BLaER1 (cell line): ENCODE data around the gene PIGS.

Source experiments
- H3K27ac ChIP-seq: shearing (Covaris generic); formaldehyde crosslinking; 2 replicates; pipeline ENCODE4 v1.8.1; 2022
- H3K27me3 ChIP-seq: shearing (Covaris generic); formaldehyde crosslinking; 2 replicates; pipeline ENCODE4 v1.8.1; 2022
- H3K36me3 ChIP-seq: shearing (Covaris generic); formaldehyde crosslinking; 2 replicates; pipeline ENCODE4 v1.8.1; 2022
- H3K4me1 ChIP-seq: shearing (Covaris generic); formaldehyde crosslinking; 2 replicates; pipeline ENCODE4 v1.8.1; 2022
- H3K4me2 ChIP-seq: shearing (Covaris generic); formaldehyde crosslinking; 2 replicates; pipeline ENCODE4 v1.8.1; 2022
- H3K4me3 ChIP-seq: shearing (Covaris generic); formaldehyde crosslinking; 2 replicates; pipeline ENCODE4 v1.8.1; 2022
- H3K9ac ChIP-seq: shearing (Covaris generic); formaldehyde crosslinking; 2 replicates; pipeline ENCODE4 v1.8.1; 2022
- H3K9me3 ChIP-seq: shearing (Covaris generic); formaldehyde crosslinking; 2 replicates; pipeline ENCODE4 v1.8.1; 2022
- H4K20me1 ChIP-seq: shearing (Covaris generic); formaldehyde crosslinking; 2 replicates; pipeline ENCODE4 v1.8.1; 2022
- Cebpa-rat ChIP-seq: shearing (Covaris generic); IDR thresholded peaks from 2 replicates; pipeline ENCODE4 v1.8.1; 2022

PIGS gene

DNA sequence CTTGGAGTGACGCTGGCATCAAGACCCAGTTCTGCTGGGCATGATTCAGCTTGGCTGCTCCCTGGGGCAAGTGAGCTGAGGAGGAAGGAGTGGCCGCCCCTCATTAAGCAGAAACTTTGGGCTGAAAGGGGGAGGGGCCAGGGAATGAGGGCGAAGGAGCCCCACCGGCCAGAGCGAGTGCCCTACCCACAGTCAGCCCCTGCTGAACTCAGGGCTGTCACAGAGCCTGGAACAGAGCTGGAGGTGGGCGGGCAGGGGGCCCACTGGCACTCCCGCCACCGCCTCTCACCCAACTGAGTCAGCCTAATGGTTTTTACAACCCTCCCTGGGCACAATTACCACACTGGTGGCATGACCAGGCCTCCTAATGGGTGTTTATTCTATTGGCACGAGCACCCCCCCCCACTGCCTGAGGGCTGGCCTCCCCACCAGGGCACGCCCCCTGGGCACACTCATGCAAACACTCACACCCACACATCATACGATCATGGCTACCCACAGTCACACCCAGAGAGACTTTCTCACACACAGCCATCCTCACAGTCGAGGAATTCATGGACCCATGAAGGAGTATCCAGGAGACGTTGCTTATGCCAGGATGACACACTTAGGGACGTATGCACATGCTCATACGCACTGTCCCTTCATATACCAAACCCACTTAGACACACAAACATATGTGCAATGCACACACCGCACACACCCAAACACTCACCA lies 38.1 kb downstream of the PIGS start:
- peaks cover 27% of the 10 kb centered on the region for H3K4me1 ChIP-seq
- no peaks in the 10 kb centered on the region for H3K27me3 ChIP-seq
- no peaks in the 10 kb centered on the region for H3K36me3 ChIP-seq
- no peak overlapping the region for H3K27ac ChIP-seq
- TF ChIP-seq Cebpa-rat, result no peak
- no peak overlapping the region for H3K9ac ChIP-seq
- no peaks in the 10 kb centered on the region for H4K20me1 ChIP-seq
- H3K4me2 ChIP-seq, result no peak overlapping the region
- no peak overlapping the region for H3K4me3 ChIP-seq
- no peaks in the 10 kb centered on the region for H3K9me3 ChIP-seq

DNA sequence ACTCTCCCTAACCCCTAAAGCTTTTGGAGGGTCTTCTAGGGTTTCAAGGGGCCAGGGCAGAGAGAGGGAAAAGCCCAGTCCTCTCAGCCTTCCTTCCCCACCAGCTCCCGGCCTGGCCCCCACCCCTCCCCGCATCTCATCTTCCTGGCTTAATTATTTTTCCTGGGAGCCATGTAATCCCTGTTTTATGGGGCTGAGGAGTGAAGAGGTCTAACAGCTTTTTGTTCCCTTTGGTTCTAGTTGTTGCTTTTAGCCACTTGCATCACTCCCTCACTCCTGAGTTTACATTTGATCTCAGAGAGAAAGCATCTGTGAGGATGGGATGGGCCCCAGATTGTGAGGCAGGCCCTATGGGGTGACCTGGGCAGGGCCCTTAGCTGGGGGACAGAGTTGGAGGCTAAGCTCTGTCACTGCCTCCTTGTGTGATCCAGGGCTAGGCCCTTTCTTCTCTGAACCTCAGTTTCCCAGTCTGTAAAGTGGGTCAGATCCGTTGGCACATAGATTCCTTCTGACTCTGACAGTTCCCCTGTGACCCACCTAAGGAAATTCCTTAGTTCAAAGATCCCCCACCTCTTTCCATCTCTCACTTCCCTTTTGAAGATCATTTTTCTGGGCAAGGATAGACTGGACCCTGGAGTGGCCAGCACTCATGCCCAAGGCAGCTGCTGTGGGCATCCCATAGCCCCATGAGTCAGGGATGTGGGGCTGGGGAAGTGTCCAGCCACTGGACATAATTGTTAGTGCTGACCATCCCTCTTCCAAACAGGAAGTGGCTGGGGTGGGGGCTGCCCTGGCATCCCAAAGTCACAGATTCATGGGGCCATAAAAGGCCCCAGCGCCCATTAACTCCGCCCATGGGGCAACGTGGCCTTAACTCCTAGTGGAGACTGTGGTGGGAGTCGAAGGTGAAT lies 39.0 kb downstream of the PIGS start:
- Histone ChIP-seq H3K9me3 (no peaks in the 10 kb centered on the region), H3K4me1 (peaks cover 33% of the 10 kb centered on the region), H3K36me3 (no peaks in the 10 kb centered on the region), H3K27me3 (no peaks in the 10 kb centered on the region), H3K9ac (no peak overlapping the region), H4K20me1 (no peaks in the 10 kb centered on the region), H3K27ac (no peak overlapping the region), H3K4me2 (no peak overlapping the region), H3K4me3 (no peak overlapping the region)
- no peak for TF ChIP-seq Cebpa-rat

GRCh38 chr17:28530926-28531325 lies 40.4 kb downstream of the PIGS start:
- no peak for TF ChIP-seq Cebpa-rat
- Histone ChIP-seq H4K20me1 (no peaks in the 10 kb centered on the region), H3K27ac (no peak overlapping the region), H3K4me1 (peaks cover 45% of the 10 kb centered on the region), H3K4me3 (no peak overlapping the region), H3K4me2 (no peak overlapping the region), H3K36me3 (no peaks in the 10 kb centered on the region), H3K27me3 (no peaks in the 10 kb centered on the region), H3K9ac (no peak overlapping the region), H3K9me3 (no peaks in the 10 kb centered on the region)

DNA sequence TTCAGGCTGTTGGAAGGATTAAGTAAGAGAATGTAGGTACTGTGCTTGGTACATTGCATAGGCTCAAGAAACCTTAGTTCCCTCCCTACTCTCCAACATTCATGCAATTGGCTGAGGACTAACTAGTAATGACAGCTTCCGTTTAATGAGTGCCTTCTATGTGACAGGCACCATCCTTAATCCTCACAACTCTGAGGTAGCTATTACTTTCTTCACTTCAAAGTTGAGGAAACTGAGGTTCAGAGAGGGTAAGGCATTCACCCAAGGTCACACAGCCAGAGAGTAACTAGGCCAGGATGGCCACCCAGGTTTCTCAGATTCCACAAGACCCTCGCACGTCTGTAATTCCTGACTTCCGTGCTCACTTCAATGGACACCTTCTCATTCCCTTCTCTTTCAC lies 41.1 kb downstream of the PIGS start:
- H3K4me2 ChIP-seq, result no peak overlapping the region
- no peaks in the 10 kb centered on the region for H3K36me3 ChIP-seq
- H3K4me1 ChIP-seq, result peaks cover 45% of the 10 kb centered on the region
- H3K9me3 ChIP-seq, result no peaks in the 10 kb centered on the region
- H3K9ac ChIP-seq, result no peak overlapping the region
- no peaks in the 10 kb centered on the region for H4K20me1 ChIP-seq
- H3K4me3 ChIP-seq, result no peak overlapping the region
- H3K27me3 ChIP-seq, result no peaks in the 10 kb centered on the region
- no peak overlapping the region for H3K27ac ChIP-seq
- no peak for TF ChIP-seq Cebpa-rat

- Histone ChIP-seq H3K4me1 (peaks cover 45% of the 10 kb centered on the region), H3K27ac (no peak overlapping the region)
Measured at GRCh38 chr17:28529013-28529400, 42.3 kb downstream of the PIGS start.

DNA sequence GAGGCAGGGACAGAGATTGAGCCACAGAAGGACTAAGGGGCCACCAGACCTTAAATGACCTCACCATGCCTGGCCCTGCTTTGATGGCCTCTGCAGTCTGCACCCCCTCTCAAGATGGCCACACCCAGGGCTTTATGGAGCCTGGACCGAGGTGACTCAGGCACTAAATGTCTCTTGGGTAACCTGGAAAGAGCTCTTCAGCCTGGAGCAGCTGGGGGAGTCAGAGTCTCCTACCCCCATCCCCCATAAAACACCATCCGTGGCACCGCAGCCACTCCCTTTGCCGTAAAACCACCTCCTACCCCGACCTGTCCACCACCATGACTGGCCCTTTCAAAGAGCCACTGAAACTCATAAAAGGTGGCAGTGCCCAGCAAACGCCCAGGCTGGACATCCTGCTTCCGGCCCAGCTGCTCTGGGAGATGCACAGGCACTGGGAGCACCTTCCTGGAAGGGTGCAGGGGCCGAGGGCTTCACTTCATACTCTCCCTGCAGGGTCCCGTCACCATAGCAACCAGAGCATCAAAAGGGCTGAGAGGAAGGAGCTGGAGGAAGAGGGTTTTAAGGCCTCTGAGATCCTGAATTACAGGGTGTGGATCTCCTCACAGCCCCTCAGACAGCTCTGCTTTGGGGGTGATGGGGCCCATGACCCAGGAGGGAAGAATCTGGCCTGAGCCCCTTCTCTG lies 42.9 kb downstream of the PIGS start:
- Histone ChIP-seq H3K9ac (no peak overlapping the region), H4K20me1 (no peaks in the 10 kb centered on the region), H3K36me3 (no peaks in the 10 kb centered on the region), H3K4me2 (no peak overlapping the region), H3K4me1 (peaks cover 41% of the 10 kb centered on the region), H3K4me3 (no peak overlapping the region), H3K27ac (no peak overlapping the region), H3K27me3 (no peaks in the 10 kb centered on the region), H3K9me3 (no peaks in the 10 kb centered on the region)
- TF ChIP-seq Cebpa-rat, result no peak

More at GRCh38 chr17:28529013-28529400, 42.3 kb downstream of the PIGS start:
- Histone ChIP-seq H3K9ac (no peak overlapping the region), H3K9me3 (no peaks in the 10 kb centered on the region), H3K27me3 (no peaks in the 10 kb centered on the region), H4K20me1 (no peaks in the 10 kb centered on the region), H3K4me3 (no peak overlapping the region), H3K36me3 (no peaks in the 10 kb centered on the region), H3K4me2 (no peak overlapping the region)
- no peak for TF ChIP-seq Cebpa-rat

DNA sequence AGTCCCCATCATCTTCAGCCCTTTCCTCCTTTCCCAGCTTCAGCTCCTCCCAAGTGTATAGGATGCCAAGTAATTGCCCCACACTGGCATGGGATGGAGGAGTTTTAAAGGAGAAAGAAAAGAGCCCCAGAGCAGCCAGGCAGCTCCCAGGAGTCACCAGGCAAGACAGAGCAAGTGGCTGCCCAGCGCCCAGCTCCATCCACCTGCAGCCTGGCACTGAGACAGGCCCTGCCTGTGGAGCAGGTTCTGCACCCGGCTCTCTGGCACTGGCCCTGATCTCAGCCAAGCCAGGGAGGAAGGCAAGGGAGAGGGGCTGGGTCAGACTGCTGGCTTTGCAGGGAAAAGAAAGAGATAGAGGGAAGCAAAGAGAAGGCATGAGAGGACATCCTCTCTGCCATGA lies 43.5 kb downstream of the PIGS start:
- H3K4me1 ChIP-seq, result peaks cover 35% of the 10 kb centered on the region
- H3K27ac ChIP-seq, result no peak overlapping the region
- H3K36me3 ChIP-seq, result no peaks in the 10 kb centered on the region
- H3K9ac ChIP-seq, result no peak overlapping the region
- no peaks in the 10 kb centered on the region for H3K9me3 ChIP-seq
- no peaks in the 10 kb centered on the region for H4K20me1 ChIP-seq
- H3K4me2 ChIP-seq, result no peak overlapping the region
- TF ChIP-seq Cebpa-rat, result no peak
- H3K4me3 ChIP-seq, result no peak overlapping the region
- H3K27me3 ChIP-seq, result no peaks in the 10 kb centered on the region

- peak overlapping the region; percentile 26; the same call in 1 of the 2 replicates for H3K4me2 ChIP-seq
- no peaks in the 10 kb centered on the region for H3K36me3 ChIP-seq
- no peak overlapping the region for H3K4me3 ChIP-seq
- H3K27me3 ChIP-seq, result no peaks in the 10 kb centered on the region
- H3K27ac ChIP-seq, result no peak overlapping the region
- H3K4me1 ChIP-seq, result peaks cover 33% of the 10 kb centered on the region
- no peaks in the 10 kb centered on the region for H3K9me3 ChIP-seq
- no peaks in the 10 kb centered on the region for H4K20me1 ChIP-seq
- TF ChIP-seq Cebpa-rat, result no peak
- no peak overlapping the region for H3K9ac ChIP-seq
Measured at GRCh38 chr17:28527181-28527681, 44.1 kb downstream of the PIGS start.

GRCh38 chr17:28526381-28526780 lies 44.9 kb downstream of the PIGS start:
- no peak overlapping the region for H3K9ac ChIP-seq
- H3K27ac ChIP-seq, result 0 out of 2 replicates have a peak overlapping the region, but pooled peaks have one; percentile 3
- no peak overlapping the region for H3K4me3 ChIP-seq
- H3K9me3 ChIP-seq, result no peaks in the 10 kb centered on the region
- H3K27me3 ChIP-seq, result no peaks in the 10 kb centered on the region
- TF ChIP-seq Cebpa-rat, result no peak
- peak overlapping the region; percentile 26; the same call in 1 of the 2 replicates for H3K4me2 ChIP-seq
- H3K36me3 ChIP-seq, result no peaks in the 10 kb centered on the region
- no peaks in the 10 kb centered on the region for H4K20me1 ChIP-seq
- peaks cover 42% of the 10 kb centered on the region for H3K4me1 ChIP-seq
